Activated CD8-positive, alpha-beta T cell treated with anti-CD3 and anti-CD28 coated beads for 36 hours (primary cell): Measurements from ENCODE around the gene ANKRD34B. TPM values are rescaled to one million over a fixed set of nuclear protein-coding genes. Genes with fewer than 3 reads are reported as not detected.
A peak's percentile ranks its signal among the peaks of the same experiment; 100 is the strongest.

ENCODE experiments used
- ATAC-seq: fragments of 200-7000 bp; cut with Tn5 transposase; one replicate; pipeline ENCODE4 v1.10.0; 2021; ENCODE audit warnings: mild to moderate bottlenecking, moderate library complexity
- CTCF ChIA-PET: fragments of 350-600 bp; sonication (Branson Sonifier 250); formaldehyde crosslinking; loops from one replicate; lab custom pipeline; 2021; ENCODE audit warnings: antibody characterized with exemption; lab: Charles Lee
- POLR2A ChIA-PET: fragments of 350-600 bp; sonication (Branson Sonifier 250); formaldehyde crosslinking; loops from one replicate; lab custom pipeline; 2021; ENCODE audit warnings: antibody characterized with exemption; lab: Charles Lee
- DNase-seq: peaks from one replicate; pipeline ENCODE4 v3.0.0-alpha.2; 2020
- H3K27ac Mint-ChIP-seq: one replicate; pipeline ENCODE4 v1.8.0; 2021; ENCODE audit warnings: mild to moderate bottlenecking, mixed read lengths
- H3K27me3 Mint-ChIP-seq: one replicate; pipeline ENCODE4 v1.8.0; 2021; ENCODE audit warnings: mixed read lengths
- H3K36me3 Mint-ChIP-seq: one replicate; pipeline ENCODE4 v1.8.0; 2021; ENCODE audit warnings: low read depth, mixed read lengths
- H3K4me1 Mint-ChIP-seq: one replicate; pipeline ENCODE4 v1.8.0; 2021; ENCODE audit warnings: low read depth, mixed read lengths
- H3K4me3 Mint-ChIP-seq: one replicate; pipeline ENCODE4 v1.8.0; 2021; ENCODE audit warnings: mild to moderate bottlenecking, moderate library complexity, mixed read lengths
- H3K9me3 Mint-ChIP-seq: one replicate; pipeline ENCODE4 v1.8.0; 2021; ENCODE audit warnings: mixed read lengths
- intact Hi-C: fragments of 100-400 bp; cut with micrococcal nuclease; formaldehyde crosslinking; loops from one replicate; pipeline ENCODE4 v1.10.0; 2022
- total RNA-seq, 2 experiments: library from RNA; stranded (reverse); gene quantifications; one replicate each; pipeline ENCODE4 v1.2.3, GENCODE V29; 2021
- TF ChIP-seq, protein P1 (sequence below): fragments of 200-600 bp; IDR thresholded peaks from one replicate; pipeline ENCODE4 v1.8.0; 2022; ENCODE audit warnings: antibody characterized with exemption, mild to moderate bottlenecking

ANKRD34B gene
- total RNA-seq, 2 experiments from 2014 or later = not detected

- TF ChIP-seq, protein P1, sequence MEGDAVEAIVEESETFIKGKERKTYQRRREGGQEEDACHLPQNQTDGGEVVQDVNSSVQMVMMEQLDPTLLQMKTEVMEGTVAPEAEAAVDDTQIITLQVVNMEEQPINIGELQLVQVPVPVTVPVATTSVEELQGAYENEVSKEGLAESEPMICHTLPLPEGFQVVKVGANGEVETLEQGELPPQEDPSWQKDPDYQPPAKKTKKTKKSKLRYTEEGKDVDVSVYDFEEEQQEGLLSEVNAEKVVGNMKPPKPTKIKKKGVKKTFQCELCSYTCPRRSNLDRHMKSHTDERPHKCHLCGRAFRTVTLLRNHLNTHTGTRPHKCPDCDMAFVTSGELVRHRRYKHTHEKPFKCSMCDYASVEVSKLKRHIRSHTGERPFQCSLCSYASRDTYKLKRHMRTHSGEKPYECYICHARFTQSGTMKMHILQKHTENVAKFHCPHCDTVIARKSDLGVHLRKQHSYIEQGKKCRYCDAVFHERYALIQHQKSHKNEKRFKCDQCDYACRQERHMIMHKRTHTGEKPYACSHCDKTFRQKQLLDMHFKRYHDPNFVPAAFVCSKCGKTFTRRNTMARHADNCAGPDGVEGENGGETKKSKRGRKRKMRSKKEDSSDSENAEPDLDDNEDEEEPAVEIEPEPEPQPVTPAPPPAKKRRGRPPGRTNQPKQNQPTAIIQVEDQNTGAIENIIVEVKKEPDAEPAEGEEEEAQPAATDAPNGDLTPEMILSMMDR = no peak
- ChIA-PET POLR2A (no interaction called here), CTCF (no interaction called here)
- peaks cover 8% of the 10 kb centered on the region for H3K9me3 Mint-ChIP-seq
- H3K4me3 Mint-ChIP-seq = no peak overlapping the region
- H3K27ac Mint-ChIP-seq = no peak overlapping the region
- no peak for DNase-seq
- H3K4me1 Mint-ChIP-seq = no peaks in the 10 kb centered on the region
- no peaks in the 10 kb centered on the region for H3K27me3 Mint-ChIP-seq
- intact Hi-C loops = no loop called here
- peaks cover 5% of the 10 kb centered on the region for H3K36me3 Mint-ChIP-seq
- ATAC-seq = no peak
These were observed 38.7 kb upstream of the ANKRD34B start for GRCh38 chr5:80608731-80609130.

- no peak overlapping the region for H3K27ac Mint-ChIP-seq
- no peaks in the 10 kb centered on the region for H3K4me1 Mint-ChIP-seq
- H3K4me3 Mint-ChIP-seq = no peak overlapping the region
- ChIA-PET POLR2A (no interaction called here), CTCF (no interaction called here)
- H3K9me3 Mint-ChIP-seq = peaks cover 8% of the 10 kb centered on the region
- peaks cover 4% of the 10 kb centered on the region for H3K36me3 Mint-ChIP-seq
- TF ChIP-seq, protein P1 = no peak
- ATAC-seq (no peak), DNase-seq (no peak)
- intact Hi-C loops = no loop called here
- no peaks in the 10 kb centered on the region for H3K27me3 Mint-ChIP-seq
These were observed 37.8 kb upstream of the ANKRD34B start for GRCh38 chr5:80607832-80608231.

- Mint-ChIP-seq H3K27me3 (no peaks in the 10 kb centered on the region), H3K4me3 (no peak overlapping the region), H3K27ac (no peak overlapping the region), H3K4me1 (no peaks in the 10 kb centered on the region), H3K36me3 (peaks cover 4% of the 10 kb centered on the region), H3K9me3 (peaks cover 8% of the 10 kb centered on the region)
- DNase-seq (no peak), ATAC-seq (no peak)
- TF ChIP-seq, protein P1 = no peak
- POLR2A ChIA-PET = no interaction called here
- intact Hi-C loops = no loop called here
- CTCF ChIA-PET = no interaction called here
These were observed 37.3 kb upstream of the ANKRD34B start for GRCh38 chr5:80607343-80607742.

GRCh38 chr5:80600943-80601693 lies 31.0 kb upstream of the ANKRD34B start:
- Mint-ChIP-seq H3K27ac (no peak overlapping the region), H3K4me3 (no peak overlapping the region), H3K36me3 (no peaks in the 10 kb centered on the region), H3K9me3 (no peaks in the 10 kb centered on the region), H3K4me1 (no peaks in the 10 kb centered on the region), H3K27me3 (no peaks in the 10 kb centered on the region)
- ChIA-PET POLR2A (interaction anchor here (0.7 kb wide), 1 partner anchor 53 kb away, joined by 3 read pairs; no protein-coding TSS in a partner anchor), CTCF (no interaction called here)
- DNase-seq = peak; percentile 16
- intact Hi-C loops = no loop called here
- peak; percentile 75 for ATAC-seq
- TF ChIP-seq, protein P1 = no peak

GRCh38 chr5:80597500-80597899 lies 27.4 kb upstream of the ANKRD34B start:
- Mint-ChIP-seq H3K4me1 (no peaks in the 10 kb centered on the region), H3K9me3 (no peaks in the 10 kb centered on the region), H3K4me3 (no peak overlapping the region), H3K27me3 (no peaks in the 10 kb centered on the region), H3K36me3 (no peaks in the 10 kb centered on the region), H3K27ac (no peak overlapping the region)
- DNase-seq (no peak), ATAC-seq (no peak)
- intact Hi-C loops = no loop called here
- ChIA-PET CTCF (no interaction called here), POLR2A (no interaction called here)
- TF ChIP-seq, protein P1 = no peak
